ENCODE data around the gene KCNQ1.
A peak's percentile ranks its signal among the peaks of the same experiment; 100 is the strongest.

KCNQ1 gene

GRCh38 chr11:2674658-2675131, 229.9 kb downstream of the KCNQ1 start:
- DNase-seq: peak; percentile 62

GRCh38 chr11:2675540-2675939, 230.7 kb downstream of the KCNQ1 start:
- peak; percentile 79 for DNase-seq

- DNase-seq: no peak
Observed at GRCh38 chr11:2677127-2677526, 232.3 kb downstream of the KCNQ1 start.

- DNase-seq: peak; percentile 28
Observed at GRCh38 chr11:2678396-2678795, 233.6 kb downstream of the KCNQ1 start.

GRCh38 chr11:2679011-2679676, 234.3 kb downstream of the KCNQ1 start:
- DNase-seq: no peak

GRCh38 chr11:2681408-2682145, 236.8 kb downstream of the KCNQ1 start:
- DNase-seq: no peak

- no peak for DNase-seq
Observed at GRCh38 chr11:2683806-2684205, 239.0 kb downstream of the KCNQ1 start.

GRCh38 chr11:2684581-2684980, 239.8 kb downstream of the KCNQ1 start:
- peak; percentile 68 for DNase-seq

GRCh38 chr11:2685051-2685450, 240.2 kb downstream of the KCNQ1 start:
- no peak for DNase-seq

GRCh38 chr11:2685566-2686359, 241.0 kb downstream of the KCNQ1 start:
- DNase-seq: peak; percentile 45

- no peak for DNase-seq
Observed at GRCh38 chr11:2686360-2687222, 241.8 kb downstream of the KCNQ1 start.

- DNase-seq: no peak
Observed at GRCh38 chr11:2687223-2687530, 242.4 kb downstream of the KCNQ1 start.

GRCh38 chr11:2687782-2688191, 243.0 kb downstream of the KCNQ1 start:
- no peak for DNase-seq

- DNase-seq: peak; percentile 42
Observed at GRCh38 chr11:2688381-2689231, 243.8 kb downstream of the KCNQ1 start.

GRCh38 chr11:2689651-2690575, 245.1 kb downstream of the KCNQ1 start:
- peak; percentile 39 for DNase-seq

GRCh38 chr11:2690596-2691354, 246.0 kb downstream of the KCNQ1 start:
- DNase-seq: peak; percentile 61

GRCh38 chr11:2691355-2691761, 246.6 kb downstream of the KCNQ1 start:
- DNase-seq: no peak

GRCh38 chr11:2691991-2692875, 247.4 kb downstream of the KCNQ1 start:
- DNase-seq: peak; percentile 73
